Parathyroid adenoma (tissue), 2 donors: ENCODE data around the gene ARHGEF26.
A peak's percentile ranks its signal among the peaks of the same experiment; 100 is the strongest.

ENCODE experiments used
- H2AFZ ChIP-seq: fragments of 300-600 bp; sonication (generic); one replicate; pipeline ENCODE4 v1.7.0; 2017; ENCODE audit warnings: antibody characterized with exemption, mild to moderate bottlenecking
- H3K27ac ChIP-seq: fragments of 300-600 bp; sonication (generic); one replicate; pipeline ENCODE4 v1.7.0; 2017
- H3K27me3 ChIP-seq: fragments of 300-600 bp; sonication (generic); one replicate; pipeline ENCODE4 v1.7.0; 2017; ENCODE audit warnings: low read length; ENCODE audit not compliant: control insufficient read depth, insufficient read depth
- H3K36me3 ChIP-seq: fragments of 300-600 bp; sonication (generic); one replicate; pipeline ENCODE4 v1.7.0; 2017; ENCODE audit warnings: low read length; ENCODE audit not compliant: control insufficient read depth, insufficient read depth
- H3K4me1 ChIP-seq: fragments of 300-600 bp; sonication (generic); one replicate; pipeline ENCODE4 v1.7.0; 2017; ENCODE audit warnings: control low read depth
- H3K4me2 ChIP-seq: fragments of 300-600 bp; sonication (generic); one replicate; pipeline ENCODE4 v1.7.0; 2017; ENCODE audit warnings: low read length
- H3K4me3 ChIP-seq: fragments of 300-600 bp; sonication (generic); one replicate; pipeline ENCODE4 v1.7.0; 2017; ENCODE audit warnings: low read depth, low read length
- H3K79me2 ChIP-seq: fragments of 300-600 bp; sonication (generic); one replicate; pipeline ENCODE4 v1.7.0; 2017; ENCODE audit warnings: control low read depth
- H3K9ac ChIP-seq: fragments of 300-600 bp; sonication (generic); one replicate; pipeline ENCODE4 v1.7.0; 2017; ENCODE audit warnings: mild to moderate bottlenecking
- H3K9me3 ChIP-seq: fragments of 300-600 bp; sonication (generic); one replicate; pipeline ENCODE4 v1.7.0; 2017; ENCODE audit warnings: low read length; ENCODE audit not compliant: control insufficient read depth
- CTCF ChIP-seq: fragments of 300-600 bp; sonication (generic); IDR thresholded peaks from one replicate; pipeline ENCODE4 v1.7.0; 2017; ENCODE audit warnings: antibody characterized with exemption, mild to moderate bottlenecking
- donor health status: primary hyperparathyroidism.

Gene ARHGEF26

GRCh38 chr3:154105218-154105975 lies 15.8 kb upstream of the ARHGEF26 start:
- no peaks in the 10 kb centered on the region for H3K36me3 ChIP-seq
- H3K9me3 ChIP-seq = no peaks in the 10 kb centered on the region
- TF ChIP-seq CTCF = no peak
- no peaks in the 10 kb centered on the region for H3K79me2 ChIP-seq
- H3K27me3 ChIP-seq = no peaks in the 10 kb centered on the region
- no peaks in the 10 kb centered on the region for H3K4me1 ChIP-seq
- no peak overlapping the region for H3K4me2 ChIP-seq
- no peak overlapping the region for H3K27ac ChIP-seq
- no peak overlapping the region for H3K4me3 ChIP-seq
- no peak overlapping the region for H2AFZ ChIP-seq
- no peak overlapping the region for H3K9ac ChIP-seq

GRCh38 chr3:154111365-154111935 lies 9.7 kb upstream of the ARHGEF26 start:
- Histone ChIP-seq H3K9me3 (no peaks in the 10 kb centered on the region), H3K27ac (no peak overlapping the region), H3K9ac (no peak overlapping the region), H3K79me2 (no peaks in the 10 kb centered on the region), H3K4me3 (no peak overlapping the region), H2AFZ (peak overlapping the region; percentile 71), H3K27me3 (no peaks in the 10 kb centered on the region), H3K4me2 (no peak overlapping the region), H3K36me3 (no peaks in the 10 kb centered on the region), H3K4me1 (peaks cover 4% of the 10 kb centered on the region)
- TF ChIP-seq CTCF = no peak

- peak; percentile 16 for TF ChIP-seq CTCF
- no peaks in the 10 kb centered on the region for H3K36me3 ChIP-seq
- no peaks in the 10 kb centered on the region for H3K27me3 ChIP-seq
- no peak overlapping the region for H3K4me2 ChIP-seq
- H3K79me2 ChIP-seq = no peaks in the 10 kb centered on the region
- H3K4me3 ChIP-seq = no peak overlapping the region
- no peak overlapping the region for H3K27ac ChIP-seq
- no peak overlapping the region for H3K9ac ChIP-seq
- H2AFZ ChIP-seq = peak overlapping the region; percentile 71
- H3K4me1 ChIP-seq = peaks cover 4% of the 10 kb centered on the region
- H3K9me3 ChIP-seq = no peaks in the 10 kb centered on the region
Observed at GRCh38 chr3:154112146-154112852, 8.9 kb upstream of the ARHGEF26 start.

GRCh38 chr3:154113609-154114008 lies 7.6 kb upstream of the ARHGEF26 start:
- no peak overlapping the region for H2AFZ ChIP-seq
- H3K27ac ChIP-seq = no peak overlapping the region
- peaks cover 4% of the 10 kb centered on the region for H3K4me1 ChIP-seq
- no peak overlapping the region for H3K4me2 ChIP-seq
- TF ChIP-seq CTCF = no peak
- H3K9ac ChIP-seq = no peak overlapping the region
- no peaks in the 10 kb centered on the region for H3K36me3 ChIP-seq
- H3K4me3 ChIP-seq = no peak overlapping the region
- no peaks in the 10 kb centered on the region for H3K79me2 ChIP-seq
- H3K27me3 ChIP-seq = no peaks in the 10 kb centered on the region
- no peaks in the 10 kb centered on the region for H3K9me3 ChIP-seq
